ENCODE measurements around the gene PPP2R3B.
"Not testable (repeated sequence)": the region's sequence is repeated elsewhere in the genome, so short reads cannot be mapped to it uniquely, and the experiment has no call there.

The PPP2R3B gene

DNA sequence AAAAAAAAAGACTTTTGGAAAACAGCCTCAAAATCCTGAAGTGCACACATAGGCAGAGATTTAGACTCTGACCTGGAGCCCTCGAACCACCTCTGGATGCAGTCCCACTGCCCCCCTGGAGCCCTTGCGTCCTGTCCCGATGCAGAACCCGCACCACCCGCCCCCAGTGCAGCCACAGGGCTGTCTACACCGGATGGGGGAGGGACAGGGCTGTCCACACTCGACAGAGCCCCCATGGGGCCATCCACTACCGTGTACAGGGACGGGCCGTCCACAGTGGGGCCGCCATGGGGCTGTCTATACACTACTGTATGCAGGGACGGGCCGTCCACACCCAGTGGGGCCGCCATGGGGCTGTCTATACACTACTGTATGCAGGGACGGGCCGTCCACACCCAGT is 10.5 kb downstream of the PPP2R3B start:
- POLR2A ChIA-PET; DNase-seq; CTCF ChIA-PET; H3K4me3 ChIP-seq (ENCODE audit: control insufficient read depth in 1 of 7, extremely low read depth in 1 of 7, insufficient read depth in 4 of 7, low read depth in 2 of 7, low read length in 6 of 7); H3K27ac ChIP-seq (ENCODE audit: insufficient read depth in 1 of 2, low read depth in 1 of 2, low read length in 2 of 2, poor library complexity in 1 of 2, severe bottlenecking in 2 of 2); H3K36me3 ChIP-seq (ENCODE audit: control insufficient read depth in 4 of 4, insufficient read depth in 4 of 4, low read length in 3 of 4); H3K9me3 ChIP-seq (ENCODE audit: control extremely low read depth in 1 of 5, control insufficient read depth in 4 of 5, insufficient read depth in 2 of 5, low read depth in 1 of 5, low read length in 4 of 5): not testable (repeated sequence)
- Histone ChIP-seq H3K4me1 (ENCODE audit: control extremely low read depth in 1 of 4, control insufficient read depth in 4 of 4, insufficient read depth in 4 of 4, low read length in 3 of 4) (peaks cover 4 to 35% (median 31%) of the 10 kb centered on the region in 4 experiments), H3K27me3 (replicated peaks in 2 of 5; ENCODE audit: control insufficient read depth in 4 of 5, insufficient read depth in 5 of 5, low read length in 4 of 5) (peaks cover 0 to 44% (median 11%) of the 10 kb centered on the region in 5 experiments)
- 93% methylated on average over 7 of the region's 16 CpGs for WGBS (ENCODE audit: insufficient coverage)

DNA sequence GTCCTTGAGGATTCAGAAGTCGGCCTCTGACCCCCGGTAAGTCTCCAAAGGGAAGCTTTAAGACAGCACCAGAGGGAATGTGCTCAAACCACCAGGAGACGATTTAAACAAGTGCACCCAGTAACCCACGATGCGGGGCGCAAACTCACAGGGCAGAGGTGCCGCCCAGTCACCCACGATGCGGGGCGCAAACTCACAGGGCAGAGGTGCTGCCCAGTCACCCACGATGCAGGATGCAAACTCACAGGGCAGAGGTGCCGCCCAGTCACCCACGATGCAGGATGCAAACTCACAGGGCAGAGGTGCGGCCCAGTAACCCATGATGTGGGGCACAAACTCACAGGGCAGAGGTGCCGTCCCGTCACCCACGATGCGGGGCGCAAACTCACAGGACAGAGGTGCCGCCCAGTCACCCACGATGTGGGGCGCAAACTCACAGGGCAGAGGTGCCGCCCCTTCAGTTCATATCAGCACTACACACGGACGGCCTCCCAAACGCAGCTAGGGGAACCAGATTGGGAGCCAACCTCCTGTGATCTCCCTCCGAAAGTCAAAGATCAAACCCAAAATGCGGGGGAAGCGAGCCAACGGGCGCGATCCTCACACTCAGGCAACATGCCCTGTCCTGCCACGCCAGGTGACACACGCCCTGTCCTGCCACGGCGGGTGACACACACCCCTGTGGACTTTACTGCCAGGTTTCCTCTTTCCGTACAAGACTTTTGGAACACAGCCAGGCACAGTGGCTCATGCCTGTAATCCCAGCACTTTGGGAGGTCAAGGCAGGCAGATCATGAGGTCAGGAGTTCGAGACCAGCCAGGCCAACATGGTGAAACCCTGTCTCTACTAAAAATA is 11.3 kb downstream of the PPP2R3B start:
- ChIA-PET CTCF (no interaction called here), POLR2A (no interaction called here)
- Histone ChIP-seq H3K4me3 (ENCODE audit: control insufficient read depth in 1 of 7, extremely low read depth in 1 of 7, insufficient read depth in 4 of 7, low read depth in 2 of 7, low read length in 6 of 7) (no peak overlapping the region), H3K9me3 (ENCODE audit: control extremely low read depth in 1 of 5, control insufficient read depth in 4 of 5, insufficient read depth in 2 of 5, low read depth in 1 of 5, low read length in 4 of 5) (no peaks in the 10 kb centered on the region), H3K27ac (ENCODE audit: insufficient read depth in 1 of 2, low read depth in 1 of 2, low read length in 2 of 2, poor library complexity in 1 of 2, severe bottlenecking in 2 of 2) (no peak overlapping the region), H3K27me3 (replicated peaks in 2 of 5; ENCODE audit: control insufficient read depth in 4 of 5, insufficient read depth in 5 of 5, low read length in 4 of 5) (peaks cover 0 to 49% (median 11%) of the 10 kb centered on the region in 5 experiments), H3K36me3 (ENCODE audit: control insufficient read depth in 4 of 4, insufficient read depth in 4 of 4, low read length in 3 of 4) (no peaks in the 10 kb centered on the region), H3K4me1 (ENCODE audit: control extremely low read depth in 1 of 4, control insufficient read depth in 4 of 4, insufficient read depth in 4 of 4, low read length in 3 of 4) (peaks cover 4 to 39% (median 33%) of the 10 kb centered on the region in 4 experiments)
- DNase-seq = no peak
- 87% methylated on average over 36 of the region's 38 CpGs for WGBS (ENCODE audit: insufficient coverage)

DNA sequence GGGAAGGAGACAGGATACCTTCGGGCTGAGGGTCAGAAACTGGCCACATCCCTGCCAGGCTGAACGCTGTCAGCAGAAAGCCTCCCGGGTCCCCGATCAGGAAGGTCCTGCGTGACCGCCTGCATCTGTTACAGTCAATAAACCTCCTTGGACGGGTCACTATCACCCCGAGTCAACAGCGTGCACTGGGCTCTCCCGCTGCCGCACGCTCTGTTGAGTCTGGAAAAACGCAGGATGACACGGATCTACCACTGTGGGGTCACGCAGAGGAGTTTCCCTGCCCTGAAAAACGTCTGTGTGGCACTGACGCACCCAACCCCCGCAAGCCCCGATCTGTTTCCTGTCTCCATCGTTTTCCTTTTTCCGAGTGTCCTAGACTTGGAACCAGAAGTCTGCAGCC is 12.1 kb downstream of the PPP2R3B start:
- Histone ChIP-seq H3K36me3 (ENCODE audit: control insufficient read depth in 4 of 4, insufficient read depth in 4 of 4, low read length in 3 of 4) (no peaks in the 10 kb centered on the region), H3K27ac (ENCODE audit: insufficient read depth in 1 of 2, low read depth in 1 of 2, low read length in 2 of 2, poor library complexity in 1 of 2, severe bottlenecking in 2 of 2) (no peak overlapping the region), H3K9me3 (ENCODE audit: control extremely low read depth in 1 of 5, control insufficient read depth in 4 of 5, insufficient read depth in 2 of 5, low read depth in 1 of 5, low read length in 4 of 5) (no peaks in the 10 kb centered on the region), H3K27me3 (replicated peaks in 2 of 5; ENCODE audit: control insufficient read depth in 4 of 5, insufficient read depth in 5 of 5, low read length in 4 of 5) (peaks cover 0 to 49% (median 11%) of the 10 kb centered on the region in 5 experiments), H3K4me3 (ENCODE audit: control insufficient read depth in 1 of 7, extremely low read depth in 1 of 7, insufficient read depth in 4 of 7, low read depth in 2 of 7, low read length in 6 of 7) (peak overlapping the region; percentile 47 to 76 (median 61)), H3K4me1 (ENCODE audit: control extremely low read depth in 1 of 4, control insufficient read depth in 4 of 4, insufficient read depth in 4 of 4, low read length in 3 of 4) (peaks cover 4 to 39% (median 33%) of the 10 kb centered on the region in 4 experiments)
- DNase-seq = no peak
- 6% methylated on average over 21 of the region's 21 CpGs for WGBS (ENCODE audit: insufficient coverage)
- ChIA-PET CTCF (no interaction called here), POLR2A (no interaction called here)

DNA sequence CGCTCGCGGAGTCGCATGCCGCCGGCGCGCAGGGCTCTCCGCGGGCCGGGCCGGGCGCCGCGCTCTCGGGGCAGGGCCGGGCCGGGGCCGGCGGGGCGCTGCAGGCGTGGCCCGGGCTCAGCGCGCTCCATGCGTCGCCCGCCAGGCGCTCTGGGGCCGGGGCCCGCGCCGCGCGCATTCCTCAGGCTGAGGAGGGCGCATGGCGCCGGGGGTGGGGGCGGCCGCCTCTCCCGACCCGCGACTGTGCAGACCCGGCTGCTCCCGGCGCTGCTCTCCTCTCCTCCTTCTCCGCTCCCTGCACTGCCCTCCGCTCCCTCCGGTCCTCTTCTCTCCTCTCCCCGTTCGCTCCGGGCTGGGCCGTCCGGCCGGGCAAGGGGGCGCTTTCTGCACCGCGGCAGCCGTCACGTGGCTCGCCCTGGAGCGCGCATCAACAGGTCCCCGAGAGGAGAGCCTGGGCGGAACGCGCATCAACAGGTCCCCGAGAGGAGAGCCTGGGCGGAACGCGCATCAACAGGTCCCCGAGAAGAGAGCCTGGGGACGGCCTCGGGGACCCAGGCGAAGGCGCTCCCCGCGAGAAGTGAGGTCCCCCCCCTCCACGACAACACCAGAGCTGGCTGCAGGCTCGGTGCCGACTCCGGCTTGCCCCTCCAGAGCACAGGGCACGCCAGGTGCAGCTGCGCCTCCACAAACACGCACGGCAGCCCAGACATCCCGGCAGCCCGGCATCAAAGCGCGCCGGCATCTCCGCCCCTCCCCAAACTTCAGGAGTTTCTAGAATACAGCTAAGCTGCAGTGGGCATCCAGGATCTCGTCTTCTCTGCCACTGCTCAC is 12.9 kb downstream of the PPP2R3B start:
- H3K36me3 ChIP-seq (ENCODE audit: control insufficient read depth in 4 of 4, insufficient read depth in 4 of 4, low read length in 3 of 4) = no peaks in the 10 kb centered on the region

DNA sequence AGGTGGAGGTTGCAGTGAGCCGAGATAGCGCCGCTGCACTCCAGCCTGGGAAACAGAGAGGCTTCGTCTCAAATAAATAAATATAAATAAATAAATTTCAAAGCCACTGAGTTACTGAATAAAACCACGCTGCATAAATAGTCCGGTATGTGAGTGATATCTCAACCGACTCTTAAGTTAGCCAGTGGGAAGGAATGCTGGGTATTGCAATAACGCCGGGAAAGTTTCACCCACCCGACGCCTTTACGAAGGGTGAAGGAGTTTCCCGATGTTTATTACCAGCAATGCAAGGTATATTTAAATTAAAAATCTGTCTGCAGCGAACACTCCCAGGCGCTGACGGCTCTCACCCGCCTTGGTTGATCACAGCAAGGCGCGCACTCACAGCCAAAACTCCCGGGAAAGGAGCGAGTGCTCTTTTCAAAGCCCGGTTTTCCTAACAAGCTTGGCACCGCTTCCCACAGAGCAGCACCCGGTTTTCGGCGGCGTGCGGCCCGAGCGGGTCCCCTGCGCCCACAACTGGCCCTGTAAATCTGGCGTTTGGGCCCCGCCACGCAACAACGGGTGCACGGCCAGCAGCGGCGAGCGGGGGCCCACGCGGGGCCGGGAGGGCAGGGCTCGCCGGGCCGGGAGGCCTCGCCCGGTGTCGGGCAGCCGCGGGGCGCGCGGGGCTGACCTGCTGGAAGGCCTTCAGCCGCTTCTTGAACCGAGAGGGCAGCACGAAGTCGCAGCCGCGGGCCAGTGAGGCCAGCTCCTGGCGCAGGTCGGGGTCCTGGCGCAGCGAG is 13.7 kb downstream of the PPP2R3B start:
- Histone ChIP-seq H3K9me3 (ENCODE audit: control extremely low read depth in 1 of 5, control insufficient read depth in 4 of 5, insufficient read depth in 2 of 5, low read depth in 1 of 5, low read length in 4 of 5) (no peaks in the 10 kb centered on the region), H3K36me3 (ENCODE audit: control insufficient read depth in 4 of 4, insufficient read depth in 4 of 4, low read length in 3 of 4) (no peaks in the 10 kb centered on the region), H3K27me3 (replicated peaks in 2 of 5; ENCODE audit: control insufficient read depth in 4 of 5, insufficient read depth in 5 of 5, low read length in 4 of 5) (peaks cover 0 to 49% (median 11%) of the 10 kb centered on the region in 5 experiments), H3K27ac (ENCODE audit: insufficient read depth in 1 of 2, low read depth in 1 of 2, low read length in 2 of 2, poor library complexity in 1 of 2, severe bottlenecking in 2 of 2) (no peak overlapping the region), H3K4me3 (ENCODE audit: control insufficient read depth in 1 of 7, extremely low read depth in 1 of 7, insufficient read depth in 4 of 7, low read depth in 2 of 7, low read length in 6 of 7) (peak overlapping the region; percentile 29 to 76 (median 61)), H3K4me1 (ENCODE audit: control extremely low read depth in 1 of 4, control insufficient read depth in 4 of 4, insufficient read depth in 4 of 4, low read length in 3 of 4) (peaks cover 4 to 39% (median 33%) of the 10 kb centered on the region in 4 experiments)
- 4% methylated on average over 57 of the region's 63 CpGs for WGBS (ENCODE audit: insufficient coverage)
- ChIA-PET POLR2A (no interaction called here), CTCF (no interaction called here)
- no peak for DNase-seq

More for the DNA sequence above, 12.9 kb downstream of the PPP2R3B start:
- Histone ChIP-seq H3K27me3 (replicated peaks in 2 of 5; ENCODE audit: control insufficient read depth in 4 of 5, insufficient read depth in 5 of 5, low read length in 4 of 5) (peaks cover 0 to 49% (median 11%) of the 10 kb centered on the region in 5 experiments), H3K4me3 (ENCODE audit: control insufficient read depth in 1 of 7, extremely low read depth in 1 of 7, insufficient read depth in 4 of 7, low read depth in 2 of 7, low read length in 6 of 7) (peak overlapping the region; percentile 47 to 76 (median 61)), H3K9me3 (ENCODE audit: control extremely low read depth in 1 of 5, control insufficient read depth in 4 of 5, insufficient read depth in 2 of 5, low read depth in 1 of 5, low read length in 4 of 5) (no peaks in the 10 kb centered on the region), H3K27ac (ENCODE audit: insufficient read depth in 1 of 2, low read depth in 1 of 2, low read length in 2 of 2, poor library complexity in 1 of 2, severe bottlenecking in 2 of 2) (no peak overlapping the region), H3K4me1 (ENCODE audit: control extremely low read depth in 1 of 4, control insufficient read depth in 4 of 4, insufficient read depth in 4 of 4, low read length in 3 of 4) (peaks cover 4 to 39% (median 33%) of the 10 kb centered on the region in 4 experiments)
- DNase-seq = peak; percentile 48 to 79 (median 66)
- under 1% methylated on average over 62 of the region's 93 CpGs for WGBS (ENCODE audit: insufficient coverage)
- ChIA-PET CTCF (no interaction called here), POLR2A (no interaction called here)

DNA sequence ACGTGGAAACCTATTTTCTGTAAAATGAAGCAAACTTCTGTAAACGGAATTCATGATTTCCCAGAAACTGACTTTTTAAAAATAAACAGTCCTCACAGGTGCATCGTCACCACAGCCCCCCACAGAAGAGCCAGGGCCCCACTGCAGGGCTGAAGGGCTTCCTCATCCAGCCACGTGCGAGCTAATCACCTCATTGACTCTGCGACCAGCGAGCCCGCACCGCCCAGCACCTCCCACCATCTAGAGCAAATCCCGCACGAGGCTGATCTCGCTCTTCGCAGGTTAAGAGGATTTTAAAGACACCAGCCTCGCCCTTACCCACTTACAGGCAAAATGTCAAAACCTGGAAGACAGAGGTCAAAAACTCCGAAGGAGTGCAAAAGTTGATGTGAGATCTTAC is 14.8 kb downstream of the PPP2R3B start:
- H3K36me3 ChIP-seq (ENCODE audit: control insufficient read depth in 4 of 4, insufficient read depth in 4 of 4, low read length in 3 of 4) = no peaks in the 10 kb centered on the region
- CTCF ChIA-PET = no interaction called here
- peak overlapping the region in 1 of 7 experiments; percentile 26 for H3K4me3 ChIP-seq (ENCODE audit: control insufficient read depth in 1 of 7, extremely low read depth in 1 of 7, insufficient read depth in 4 of 7, low read depth in 2 of 7, low read length in 6 of 7)
- H3K9me3 ChIP-seq (ENCODE audit: control extremely low read depth in 1 of 5, control insufficient read depth in 4 of 5, insufficient read depth in 2 of 5, low read depth in 1 of 5, low read length in 4 of 5) = no peaks in the 10 kb centered on the region
- DNase-seq = peak in 1 of 3 donors; percentile 48
- 53% methylated on average over 14 of the region's 15 CpGs for WGBS (ENCODE audit: insufficient coverage)
- POLR2A ChIA-PET = no interaction called here
- H3K27ac ChIP-seq (ENCODE audit: insufficient read depth in 1 of 2, low read depth in 1 of 2, low read length in 2 of 2, poor library complexity in 1 of 2, severe bottlenecking in 2 of 2) = no peak overlapping the region
- peaks cover 4 to 39% (median 33%) of the 10 kb centered on the region in 4 experiments for H3K4me1 ChIP-seq (ENCODE audit: control extremely low read depth in 1 of 4, control insufficient read depth in 4 of 4, insufficient read depth in 4 of 4, low read length in 3 of 4)
- peaks cover 0 to 49% (median 11%) of the 10 kb centered on the region in 5 experiments for H3K27me3 ChIP-seq (replicated peaks in 2 of 5; ENCODE audit: control insufficient read depth in 4 of 5, insufficient read depth in 5 of 5, low read length in 4 of 5)

Data from common myeloid progenitor, CD34-positive (primary cell).